ENCODE data around the gene ZSWIM4.
A peak's percentile ranks its signal among the peaks of the same experiment; 100 is the strongest.

The ZSWIM4 gene

GRCh38 chr19:13872339-13872694 is 77.1 kb downstream of the ZSWIM4 start:
- TF ChIP-seq CTCF (IDR thresholded peaks at IDR 0.05; ENCODE audit: borderline replicate concordance, control extremely low read depth, extremely low read depth, insufficient read depth, missing control alignments) = no peak
- DNase-seq (ENCODE audit: low spot score) = no peak
- in situ Hi-C loops (cut with MboI; ENCODE audit: low sequenced_read_pairs, unreplicated experiment) = loop anchor here (5.0 to 25.0 kb wide), 2 partner anchors 280 to 610 kb away; no protein-coding TSS in a partner anchor

- in situ Hi-C loops (cut with MboI; ENCODE audit: low sequenced_read_pairs, unreplicated experiment) = loop anchor here (5.0 to 25.0 kb wide), 2 partner anchors 281 to 611 kb away; no protein-coding TSS in a partner anchor
- TF ChIP-seq CTCF (IDR thresholded peaks at IDR 0.05; ENCODE audit: borderline replicate concordance, control extremely low read depth, extremely low read depth, insufficient read depth, missing control alignments) = peak; percentile 48
- DNase-seq (ENCODE audit: low spot score) = peak; percentile 78
These were observed 77.6 kb downstream of the ZSWIM4 start for GRCh38 chr19:13872695-13873389.

- in situ Hi-C loops (cut with MboI; ENCODE audit: low sequenced_read_pairs, unreplicated experiment) = loop anchor here (5.0 to 25.0 kb wide), 2 partner anchors 282 to 612 kb away; no protein-coding TSS in a partner anchor
- TF ChIP-seq CTCF (IDR thresholded peaks at IDR 0.05; ENCODE audit: borderline replicate concordance, control extremely low read depth, extremely low read depth, insufficient read depth, missing control alignments) = no peak
- no peak for DNase-seq (ENCODE audit: low spot score)
These were observed 78.7 kb downstream of the ZSWIM4 start for GRCh38 chr19:13873834-13874515.

- TF ChIP-seq CTCF (IDR thresholded peaks at IDR 0.05; ENCODE audit: borderline replicate concordance, control extremely low read depth, extremely low read depth, insufficient read depth, missing control alignments) = no peak
- in situ Hi-C loops (cut with MboI; ENCODE audit: low sequenced_read_pairs, unreplicated experiment) = no loop called here
These were observed 80.6 kb downstream of the ZSWIM4 start for GRCh38 chr19:13875824-13876223.

GRCh38 chr19:13876834-13877233 is 81.6 kb downstream of the ZSWIM4 start, which contains the start of gene NANOS3:
TSS of gene NANOS3 (plus strand) at chr19:13877134. CDS start at chr19:13877249, 115 bp downstream.
- DNase-seq (ENCODE audit: low spot score) = no peak
- TF ChIP-seq CTCF (IDR thresholded peaks at IDR 0.05; ENCODE audit: borderline replicate concordance, control extremely low read depth, extremely low read depth, insufficient read depth, missing control alignments) = no peak
- in situ Hi-C loops (cut with MboI; ENCODE audit: low sequenced_read_pairs, unreplicated experiment) = no loop called here

More at GRCh38 chr19:13875824-13876223, 80.6 kb downstream of the ZSWIM4 start:
- DNase-seq (ENCODE audit: low spot score) = no peak

GRCh38 chr19:13877303-13877702 is 82.1 kb downstream of the ZSWIM4 start:
- TF ChIP-seq CTCF (IDR thresholded peaks at IDR 0.05; ENCODE audit: borderline replicate concordance, control extremely low read depth, extremely low read depth, insufficient read depth, missing control alignments) = no peak
- DNase-seq (ENCODE audit: low spot score) = no peak
- in situ Hi-C loops (cut with MboI; ENCODE audit: low sequenced_read_pairs, unreplicated experiment) = no loop called here

Measured in GM13976 (cell line).